Measurements from ENCODE around the gene CFAP73. TPM values are rescaled to one million over a fixed set of nuclear protein-coding genes. Genes with fewer than 3 reads are reported as not detected.

Gene CFAP73
- total and polyA plus RNA-seq, 2 donors from 2014 or later: 0.52 to 2.4 TPM

DNA sequence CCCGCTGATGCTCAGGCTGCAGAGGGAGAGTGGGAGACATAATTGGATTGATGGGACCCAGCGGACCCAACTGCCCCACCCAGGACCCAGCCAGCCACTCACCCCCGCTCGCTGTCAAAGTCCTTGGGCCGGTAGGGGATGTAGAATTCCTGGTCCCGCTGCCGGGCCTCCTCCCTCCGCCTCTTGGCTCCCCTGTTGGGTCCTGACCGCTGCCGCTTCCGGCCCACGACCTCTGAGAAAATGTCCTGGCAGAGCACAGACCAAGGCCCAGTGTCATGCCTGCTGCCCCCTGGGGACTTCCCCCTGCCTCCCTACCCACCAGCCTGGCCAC, 13.5 kb downstream of the CFAP73 start:
- H3K27ac ChIP-seq (ENCODE audit: low read depth in 2 of 2, low read length in 2 of 2): no peak overlapping the region
- no peak overlapping the region for H3K4me3 ChIP-seq (ENCODE audit: low read length in 3 of 3)
- TF ChIP-seq, protein P1, sequence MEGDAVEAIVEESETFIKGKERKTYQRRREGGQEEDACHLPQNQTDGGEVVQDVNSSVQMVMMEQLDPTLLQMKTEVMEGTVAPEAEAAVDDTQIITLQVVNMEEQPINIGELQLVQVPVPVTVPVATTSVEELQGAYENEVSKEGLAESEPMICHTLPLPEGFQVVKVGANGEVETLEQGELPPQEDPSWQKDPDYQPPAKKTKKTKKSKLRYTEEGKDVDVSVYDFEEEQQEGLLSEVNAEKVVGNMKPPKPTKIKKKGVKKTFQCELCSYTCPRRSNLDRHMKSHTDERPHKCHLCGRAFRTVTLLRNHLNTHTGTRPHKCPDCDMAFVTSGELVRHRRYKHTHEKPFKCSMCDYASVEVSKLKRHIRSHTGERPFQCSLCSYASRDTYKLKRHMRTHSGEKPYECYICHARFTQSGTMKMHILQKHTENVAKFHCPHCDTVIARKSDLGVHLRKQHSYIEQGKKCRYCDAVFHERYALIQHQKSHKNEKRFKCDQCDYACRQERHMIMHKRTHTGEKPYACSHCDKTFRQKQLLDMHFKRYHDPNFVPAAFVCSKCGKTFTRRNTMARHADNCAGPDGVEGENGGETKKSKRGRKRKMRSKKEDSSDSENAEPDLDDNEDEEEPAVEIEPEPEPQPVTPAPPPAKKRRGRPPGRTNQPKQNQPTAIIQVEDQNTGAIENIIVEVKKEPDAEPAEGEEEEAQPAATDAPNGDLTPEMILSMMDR (IDR thresholded peaks at IDR 0.05; ENCODE audit: borderline replicate concordance, extremely low read depth, insufficient read depth): no peak
- no peak for FAIRE-seq
- DNase-seq: no peak
- no peaks in the 10 kb centered on the region for H3K9me3 ChIP-seq (ENCODE audit: control insufficient read depth in 2 of 3, insufficient read depth in 1 of 3, low read length in 3 of 3)
- H3K36me3 ChIP-seq (ENCODE audit: control insufficient read depth in 2 of 3, insufficient read depth in 3 of 3, low read length in 3 of 3): peaks cover 2 to 55% (median 27%) of the 10 kb centered on the region in 3 donors
- H3K27me3 ChIP-seq (ENCODE audit: control insufficient read depth, insufficient read depth, low read length): no peaks in the 10 kb centered on the region
- H3K9ac ChIP-seq (ENCODE audit: low read length in 3 of 3): no peak overlapping the region
- H3K4me1 ChIP-seq (ENCODE audit: control insufficient read depth in 2 of 3, insufficient read depth in 2 of 3, low read depth in 1 of 3, low read length in 3 of 3): no peaks in the 10 kb centered on the region
- intact Hi-C loops (cut with DNase I): no loop called here

DNA sequence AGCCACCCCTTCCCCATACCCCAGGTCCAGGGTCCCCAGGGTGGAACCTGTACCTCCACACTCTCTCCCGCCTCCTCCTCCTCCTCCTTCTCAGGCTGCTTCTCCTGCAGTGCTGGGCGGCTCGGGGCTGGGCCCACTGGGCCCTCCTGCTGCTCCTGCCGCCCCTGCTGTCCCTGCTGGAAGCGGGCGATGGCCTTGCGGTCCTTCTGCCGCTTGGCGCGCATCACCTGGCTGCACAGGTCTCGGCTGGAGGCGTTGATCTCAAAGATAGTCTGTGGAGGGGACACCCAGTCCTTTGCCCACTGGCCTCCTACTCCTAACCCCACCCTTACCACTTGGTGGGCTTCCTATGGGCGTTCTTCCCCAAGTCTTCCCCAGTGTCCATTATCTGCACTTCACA, 14.5 kb downstream of the CFAP73 start:
- Histone ChIP-seq H3K27me3 (ENCODE audit: control insufficient read depth, insufficient read depth, low read length) (no peaks in the 10 kb centered on the region), H3K36me3 (ENCODE audit: control insufficient read depth in 2 of 3, insufficient read depth in 3 of 3, low read length in 3 of 3) (peaks cover 2 to 57% (median 27%) of the 10 kb centered on the region in 3 donors), H3K27ac (ENCODE audit: low read depth in 2 of 2, low read length in 2 of 2) (no peak overlapping the region), H3K9me3 (ENCODE audit: control insufficient read depth in 2 of 3, insufficient read depth in 1 of 3, low read length in 3 of 3) (no peaks in the 10 kb centered on the region), H3K4me1 (ENCODE audit: control insufficient read depth in 2 of 3, insufficient read depth in 2 of 3, low read depth in 1 of 3, low read length in 3 of 3) (no peaks in the 10 kb centered on the region), H3K4me3 (ENCODE audit: low read length in 3 of 3) (no peak overlapping the region), H3K9ac (ENCODE audit: low read length in 3 of 3) (no peak overlapping the region)
- FAIRE-seq: no peak
- DNase-seq: no peak
- intact Hi-C loops (cut with DNase I): no loop called here
- TF ChIP-seq, protein P1 (IDR thresholded peaks at IDR 0.05; ENCODE audit: borderline replicate concordance, extremely low read depth, insufficient read depth): no peak

DNA sequence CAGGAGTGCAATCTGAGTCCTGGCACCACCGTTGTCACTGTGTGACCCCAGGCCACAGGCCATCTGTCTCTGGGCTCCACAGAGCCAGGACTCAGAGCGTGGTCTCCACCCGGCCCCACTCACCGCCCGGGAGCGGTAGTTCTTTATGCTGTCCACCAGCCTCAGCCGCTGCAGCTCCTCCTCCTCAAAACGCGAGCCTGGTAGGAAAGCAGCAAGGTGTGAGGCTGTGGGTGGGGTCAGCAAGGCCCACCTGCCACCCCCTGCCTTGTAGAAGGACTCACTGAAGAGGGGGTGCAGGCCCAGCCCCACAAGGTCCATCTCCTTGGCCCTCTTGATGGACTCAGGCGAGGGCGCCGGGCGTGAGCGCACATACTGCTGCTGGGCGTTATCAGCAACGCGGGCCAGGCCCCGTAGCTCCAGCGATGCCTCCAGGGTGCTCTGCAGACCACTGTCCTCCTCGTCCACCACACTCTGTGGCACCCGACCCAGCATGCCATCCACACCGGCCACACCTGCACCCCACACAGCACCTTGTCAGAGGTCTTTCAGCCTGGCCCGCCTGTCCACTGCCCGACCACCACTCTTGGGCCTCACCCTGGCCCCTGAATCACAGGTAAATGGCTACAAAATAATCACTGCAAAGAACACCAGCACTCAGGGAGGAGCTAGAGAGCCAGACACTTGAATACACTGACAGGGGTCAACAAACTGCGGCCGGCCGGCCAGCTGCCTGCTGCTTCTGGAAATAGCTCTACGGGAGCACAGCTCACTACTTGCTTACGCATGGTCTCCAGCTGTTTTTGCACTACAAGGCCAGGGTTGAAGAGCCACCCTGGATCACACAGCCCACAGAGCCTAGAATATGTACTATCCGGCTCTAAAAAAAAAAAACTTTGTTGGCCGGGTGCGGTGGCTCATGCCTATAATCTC, 16.3 kb downstream of the CFAP73 start:
- no peak for DNase-seq
- H3K9me3 ChIP-seq (ENCODE audit: control insufficient read depth in 2 of 3, insufficient read depth in 1 of 3, low read length in 3 of 3): no peaks in the 10 kb centered on the region
- no peaks in the 10 kb centered on the region for H3K4me1 ChIP-seq (ENCODE audit: control insufficient read depth in 2 of 3, insufficient read depth in 2 of 3, low read depth in 1 of 3, low read length in 3 of 3)
- H3K36me3 ChIP-seq (ENCODE audit: control insufficient read depth in 2 of 3, insufficient read depth in 3 of 3, low read length in 3 of 3): peaks cover 2 to 54% (median 20%) of the 10 kb centered on the region in 3 donors
- no peaks in the 10 kb centered on the region for H3K27me3 ChIP-seq (ENCODE audit: control insufficient read depth, insufficient read depth, low read length)
- FAIRE-seq: no peak
- no peak overlapping the region for H3K27ac ChIP-seq (ENCODE audit: low read depth in 2 of 2, low read length in 2 of 2)
- intact Hi-C loops (cut with DNase I): no loop called here
- TF ChIP-seq, protein P1 (IDR thresholded peaks at IDR 0.05; ENCODE audit: borderline replicate concordance, extremely low read depth, insufficient read depth): no peak
- H3K4me3 ChIP-seq (ENCODE audit: low read length in 3 of 3): no peak overlapping the region
- no peak overlapping the region for H3K9ac ChIP-seq (ENCODE audit: low read length in 3 of 3)
